GM21737 (cell line): Measurements from ENCODE around the gene ATP8B4.
"Not testable (repeated sequence)": the region's sequence is repeated elsewhere in the genome, so short reads cannot be mapped to it uniquely, and the experiment has no call there.

ENCODE experiments used
- ATAC-seq: cut with Tn5 transposase; IDR thresholded peaks from one replicate; pipeline ENCODE4 v1.9.1; 2021; ENCODE audit warnings: mild to moderate bottlenecking, moderate library complexity; ENCODE audit not compliant: unreplicated experiment

Gene ATP8B4

GRCh38 chr15:49964551-49964950 is 154.5 kb downstream of the ATP8B4 start:
- no peak for ATAC-seq

GRCh38 chr15:49964061-49964460 is 155.0 kb downstream of the ATP8B4 start:
- ATAC-seq, result no peak

- ATAC-seq, result not testable (repeated sequence)
These were observed 155.8 kb downstream of the ATP8B4 start for GRCh38 chr15:49963033-49963772.

- no peak for ATAC-seq
These were observed 156.9 kb downstream of the ATP8B4 start for GRCh38 chr15:49962044-49962602.

GRCh38 chr15:49953421-49953820 is 165.6 kb downstream of the ATP8B4 start:
- no peak for ATAC-seq

- no peak for ATAC-seq
These were observed 172.4 kb downstream of the ATP8B4 start for GRCh38 chr15:49946681-49947080.

GRCh38 chr15:49934487-49934886 is 184.5 kb downstream of the ATP8B4 start:
- ATAC-seq, result no peak

GRCh38 chr15:49927189-49927861 is 191.7 kb downstream of the ATP8B4 start:
- ATAC-seq, result no peak

- no peak for ATAC-seq
These were observed 192.3 kb downstream of the ATP8B4 start for GRCh38 chr15:49926740-49927139.

GRCh38 chr15:49923671-49924070 is 195.4 kb downstream of the ATP8B4 start:
- ATAC-seq, result no peak

- ATAC-seq, result no peak
These were observed 200.0 kb downstream of the ATP8B4 start for GRCh38 chr15:49919034-49919433.

- no peak for ATAC-seq
These were observed 200.9 kb downstream of the ATP8B4 start for GRCh38 chr15:49918121-49918520.

- no peak for ATAC-seq
These were observed 202.0 kb downstream of the ATP8B4 start for GRCh38 chr15:49916998-49917397.

GRCh38 chr15:49915822-49916221 is 203.2 kb downstream of the ATP8B4 start:
- no peak for ATAC-seq

GRCh38 chr15:49908933-49909295 is 210.1 kb downstream of the ATP8B4 start:
- ATAC-seq, result no peak

GRCh38 chr15:49908236-49908932 is 210.6 kb downstream of the ATP8B4 start:
- ATAC-seq, result no peak

GRCh38 chr15:49906966-49907365 is 212.1 kb downstream of the ATP8B4 start:
- no peak for ATAC-seq

- ATAC-seq, result no peak
These were observed 213.8 kb downstream of the ATP8B4 start for GRCh38 chr15:49905221-49905620.

- no peak for ATAC-seq
These were observed 214.7 kb downstream of the ATP8B4 start for GRCh38 chr15:49904296-49904695.

- ATAC-seq, result no peak
These were observed 216.1 kb downstream of the ATP8B4 start for GRCh38 chr15:49902685-49903501.
